ENCODE results near the gene ILF2. TPM values are rescaled to one million over a fixed set of nuclear protein-coding genes. Genes with fewer than 3 reads are reported as not detected.

The ILF2 gene
- total and polyA plus RNA-seq, 2 of the 13 experiments (the other 11 are each of a cell fraction or from before 2014, with no cell fraction given) = 292 to 366 TPM

- H3K27ac ChIP-seq (ENCODE audit: extremely low read length, insufficient read depth, low read length) = no peak overlapping the region
- BruUV-seq (replicated peaks) = no TSS peak
- H2AFZ ChIP-seq (ENCODE audit: low read length) = no peak overlapping the region
- H3K9me3 ChIP-seq (ENCODE audit: low read length) = no peaks in the 10 kb centered on the region
- no peaks in the 10 kb centered on the region for H3K79me2 ChIP-seq (ENCODE audit: insufficient read depth, low read length)
- FAIRE-seq (no peak), DNase-seq (ENCODE audit: low spot score) (no peak), ATAC-seq (no peak)
- H3K4me1 ChIP-seq (ENCODE audit: insufficient read depth, low read length) = peaks cover 16% of the 10 kb centered on the region; the same call in 1 of the 2 replicates
- no peak for TF ChIP-seq ZNF703 (CRISPR knock-in tag; IDR thresholded peaks at IDR 0.05; ENCODE audit: borderline replicate concordance)
- TF ChIP-seq ZNF709 (CRISPR knock-in tag; IDR thresholded peaks at IDR 0.05) = no peak
- TF ChIP-seq HOXD1 (CRISPR knock-in tag; IDR thresholded peaks at IDR 0.05) = no peak
- TF ChIP-seq THAP11 (CRISPR knock-in tag; IDR thresholded peaks at IDR 0.05) = no peak
- TF ChIP-seq ZNF225 (CRISPR knock-in tag; IDR thresholded peaks at IDR 0.05) = no peak
- no peak for TF ChIP-seq SNAI1 (CRISPR knock-in tag; IDR thresholded peaks at IDR 0.05; ENCODE audit: borderline replicate concordance)
- no peak for TF ChIP-seq MAZ (IDR thresholded peaks at IDR 0.05; ENCODE audit: borderline replicate concordance, low read depth, low read length)
- TF ChIP-seq MAZ (CRISPR knock-in tag; IDR thresholded peaks at IDR 0.05; ENCODE audit: low read depth) = no peak
- TF ChIP-seq ZFP36 (IDR thresholded peaks at IDR 0.05; ENCODE audit: borderline replicate concordance, low read depth, low read length, partially characterized antibody) = no peak
- no peak for TF ChIP-seq ZNF326 (CRISPR knock-in tag; IDR thresholded peaks at IDR 0.05; ENCODE audit: borderline replicate concordance)
- no peak for TF ChIP-seq MLLT10 (CRISPR knock-in tag; IDR thresholded peaks at IDR 0.05)
- TF ChIP-seq ZNF343 (CRISPR knock-in tag; IDR thresholded peaks at IDR 0.05) = no peak
- peaks cover 8 to 58% of the 10 kb centered on the region in 2 experiments; a peak in 4 of 5 replicates for H3K27me3 ChIP-seq (ENCODE audit: control insufficient read depth in 1 of 2, insufficient read depth in 2 of 2, low read length in 2 of 2)
- no peaks in the 10 kb centered on the region for H3K36me3 ChIP-seq (replicated peaks in 1 of 2; ENCODE audit: control insufficient read depth in 1 of 2, insufficient read depth in 2 of 2, low read length in 2 of 2)
- CTCF ChIA-PET (ENCODE audit: low intra/inter-chr PET ratio, low total read pairs) = no interaction called here
- H3K4me2 ChIP-seq (ENCODE audit: low read depth, low read length) = no peak overlapping the region
- no peaks in the 10 kb centered on the region for H4K20me1 ChIP-seq (ENCODE audit: insufficient read depth, low read length)
- in situ Hi-C loops (cut with HindIII; ENCODE audit: extremely low pct_ligation_motif_present, low pct_unique_long_range_greater_than_20kb) (loop anchor here (10.0 kb wide), 1 partner anchor 297 kb away; the partner anchor contains the start of gene RAB13), intact Hi-C loops (cut with micrococcal nuclease; ENCODE audit: unreplicated experiment) (no loop called here)
- H3K4me3 ChIP-seq (replicated peaks in 1 of 3; ENCODE audit: insufficient read depth in 1 of 3, low read depth in 2 of 3, low read length in 3 of 3) = no peak overlapping the region
- no peak overlapping the region for H3K9ac ChIP-seq (ENCODE audit: insufficient read depth, low read depth, low read length)
- 50% methylated on average over 7 of the region's 7 CpGs for WGBS (ENCODE audit: low lambda C conversion rate)
- POLR2A ChIA-PET = interaction anchor here (0.5 kb wide), 1 partner anchor 920 kb away, joined by 5 read pairs; no protein-coding TSS in a partner anchor
Measured at GRCh38 chr1:153688276-153688675, 17.5 kb upstream of the ILF2 start.
